ENCODE data around the gene FAM118B.
"Not testable (repeated sequence)": the region's sequence is repeated elsewhere in the genome, so short reads cannot be mapped to it uniquely, and the experiment has no call there.

Gene FAM118B

DNA sequence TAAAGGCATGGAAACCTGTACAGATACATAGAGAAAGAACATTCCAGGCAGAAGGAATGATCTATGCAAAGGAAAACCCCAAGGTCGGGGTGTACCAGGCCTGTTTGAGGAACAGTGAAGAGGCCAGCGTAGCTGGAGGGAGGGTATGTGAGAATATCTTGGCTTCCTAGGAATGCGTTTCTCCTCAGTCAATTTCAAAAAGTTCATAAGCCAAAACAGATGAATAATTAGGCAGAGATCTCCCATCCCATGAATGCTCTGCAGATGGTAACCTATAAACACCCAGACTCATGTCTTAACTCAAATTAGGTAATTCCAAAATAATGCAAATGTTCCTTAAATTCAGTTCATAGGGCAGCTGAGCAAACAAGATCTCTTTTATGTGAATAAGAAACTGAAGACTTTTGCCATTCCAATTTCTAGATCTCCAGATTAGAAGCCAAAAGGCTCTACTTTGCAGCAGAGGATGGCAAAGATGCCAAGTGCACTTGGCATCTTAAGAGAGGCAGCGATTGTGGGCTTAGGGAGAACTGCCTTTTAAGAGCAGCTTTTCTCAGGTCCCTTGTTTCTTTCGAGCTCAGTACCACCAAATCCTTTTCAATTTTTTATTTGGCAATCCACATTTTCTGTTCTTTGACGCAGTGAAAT lies 13.2 kb downstream of the FAM118B start:
- DNase-seq = no peak

DNA sequence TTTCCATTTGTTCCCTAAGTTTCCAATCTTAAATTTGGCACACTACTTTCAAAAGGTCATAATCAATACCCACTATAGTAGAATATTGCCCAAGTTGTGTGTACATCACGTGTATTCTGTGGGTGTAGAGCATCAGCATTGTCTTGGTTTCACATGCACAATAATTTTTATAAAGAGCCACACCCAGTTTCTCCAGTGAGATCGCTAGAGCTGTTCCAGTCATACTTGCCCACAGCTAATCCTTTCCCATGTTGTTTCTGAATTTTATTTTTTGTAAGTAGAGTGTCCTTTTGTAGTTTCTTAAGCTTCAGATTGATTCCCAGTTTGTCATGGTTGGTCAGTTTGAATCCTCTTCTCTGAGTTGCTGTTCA lies 13.7 kb downstream of the FAM118B start:
- no peak for DNase-seq

DNA sequence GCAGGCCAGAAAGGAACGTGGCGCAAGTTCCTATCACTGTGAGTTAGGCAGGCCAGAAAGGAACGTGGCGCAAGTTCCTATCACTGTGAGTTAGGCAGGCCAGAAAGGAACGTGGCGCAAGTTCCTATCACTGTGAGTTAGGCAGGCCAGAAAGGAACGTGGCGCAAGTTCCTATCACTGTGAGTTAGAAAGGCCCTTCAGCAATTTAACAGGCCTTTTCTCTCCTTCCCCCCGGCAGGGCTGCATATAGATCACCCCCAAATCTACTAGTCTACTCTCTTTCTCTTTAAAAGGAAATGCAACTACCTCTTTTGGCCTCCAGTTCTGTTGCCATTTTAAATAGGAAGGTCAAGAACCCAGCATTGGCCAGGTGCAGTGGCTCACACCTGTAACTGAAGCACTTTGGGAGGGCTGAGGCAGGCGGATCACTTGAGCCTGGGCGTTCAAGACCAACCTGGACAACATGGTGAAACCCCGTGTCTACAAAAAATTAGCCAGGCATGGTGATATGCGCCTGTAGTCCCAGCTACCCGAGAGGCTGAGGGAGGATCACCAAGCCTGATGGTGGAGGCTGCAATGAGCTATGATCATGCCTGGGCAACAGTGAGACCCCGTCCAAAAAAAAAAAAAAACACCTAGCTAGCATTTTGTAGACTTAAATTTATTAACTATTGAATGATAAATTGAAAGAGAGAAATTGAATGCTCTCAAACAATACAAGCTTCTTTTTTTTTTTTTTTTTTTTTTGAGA lies 14.9 kb downstream of the FAM118B start:
- DNase-seq = no peak

DNA sequence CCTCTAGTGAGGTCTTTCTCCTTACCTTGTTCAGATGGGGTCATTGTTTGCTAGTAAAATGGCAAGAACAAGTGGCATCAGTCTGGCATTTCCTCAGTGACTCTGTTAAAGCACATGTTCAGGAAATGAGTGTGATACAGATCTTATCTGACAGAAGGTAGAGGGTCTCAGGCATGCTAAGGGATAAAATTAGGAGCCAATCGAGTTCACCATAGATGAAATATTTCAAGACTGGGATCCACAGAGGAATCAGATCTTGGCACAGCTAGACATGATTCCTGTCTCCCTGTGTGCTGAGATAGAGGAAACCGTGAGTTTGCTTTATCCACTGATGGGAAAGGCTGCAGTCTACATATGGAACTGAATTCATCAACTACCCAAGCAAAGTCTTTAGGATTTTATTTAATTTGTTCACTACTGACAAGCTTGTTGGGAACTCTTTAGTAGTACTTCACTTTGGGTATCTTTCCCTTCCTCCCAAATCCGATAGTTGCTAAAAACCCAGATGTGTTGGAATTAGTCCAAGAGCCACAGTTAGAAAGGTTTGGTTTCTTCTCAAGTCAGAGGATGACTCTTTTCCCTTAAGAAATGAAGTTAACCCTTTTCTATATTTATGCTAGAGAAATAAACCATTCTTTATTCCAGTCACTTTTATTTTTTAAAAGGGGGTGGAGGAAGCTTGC lies 18.4 kb downstream of the FAM118B start:
- DNase-seq = no peak

DNA sequence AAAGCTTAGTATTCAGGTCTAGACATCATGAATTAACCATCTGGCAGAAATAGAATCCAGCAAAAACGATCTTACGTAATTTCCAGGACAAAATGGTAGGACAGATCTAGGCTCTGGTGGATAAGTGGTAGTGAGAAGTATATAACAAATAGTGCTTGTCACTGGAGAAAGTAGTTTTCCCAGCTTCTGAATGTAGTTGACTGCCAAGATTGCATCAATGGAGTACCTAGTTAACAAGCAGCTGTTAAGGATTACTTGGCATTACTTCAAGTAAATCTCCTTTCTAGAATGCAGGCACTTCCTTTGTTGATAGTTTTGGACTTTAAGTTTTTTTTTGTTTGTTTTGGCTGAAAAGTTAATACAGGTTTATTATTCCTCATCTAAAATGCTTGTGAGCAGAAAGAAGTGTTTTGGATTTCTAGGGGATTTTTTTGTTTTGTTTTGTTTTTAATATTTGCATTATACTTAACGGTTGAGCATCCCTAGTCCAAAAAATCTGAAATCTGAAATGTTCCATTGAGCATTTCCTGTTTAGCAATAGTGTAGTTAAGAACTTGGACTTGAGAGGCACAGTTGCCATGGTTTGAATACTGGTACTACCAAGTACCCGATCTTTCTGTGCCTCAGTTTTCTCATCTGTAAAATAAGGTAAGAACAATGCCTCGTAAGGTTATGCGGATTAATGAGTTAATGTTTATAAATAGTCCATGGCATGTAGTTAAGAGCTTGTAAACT lies 20.3 kb downstream of the FAM118B start:
- DNase-seq = no peak

DNA sequence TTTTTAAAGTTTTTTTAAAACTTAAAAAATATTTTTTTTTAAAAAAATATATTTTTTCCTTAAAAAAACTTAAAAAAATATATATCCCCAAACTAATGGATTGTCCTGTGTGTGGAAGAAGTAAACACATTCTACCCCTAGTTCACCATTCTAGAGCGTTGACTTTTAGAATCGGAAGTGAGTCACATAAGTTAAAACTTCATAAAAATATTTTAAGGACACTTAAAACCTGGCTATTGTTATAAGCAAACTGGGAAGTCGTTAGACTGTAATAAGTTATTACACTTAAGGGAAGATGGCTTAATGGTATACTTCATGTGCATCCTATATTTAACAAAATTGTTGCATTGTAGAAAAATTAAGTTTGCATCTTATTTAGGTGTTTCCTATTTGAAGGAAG lies 21.1 kb downstream of the FAM118B start:
- no peak for DNase-seq

DNA sequence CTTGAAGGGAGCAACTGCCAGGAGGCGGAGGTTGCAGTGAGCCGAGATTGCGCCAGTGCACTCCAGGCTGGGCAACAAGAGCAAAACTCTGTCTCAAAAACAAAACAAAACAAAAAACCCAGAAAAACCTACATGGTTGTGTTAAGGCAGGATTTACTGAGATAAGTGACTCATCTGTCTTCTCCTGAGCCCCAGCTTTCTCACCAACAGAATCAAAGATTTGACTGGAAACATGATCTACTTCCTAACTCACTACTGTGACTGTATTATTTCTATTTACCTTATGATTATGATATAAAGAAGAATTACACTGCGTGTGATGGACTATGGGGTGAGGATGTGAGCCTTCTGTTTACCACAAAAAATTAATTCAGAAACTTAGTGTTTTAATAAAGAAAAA lies 21.8 kb downstream of the FAM118B start:
- DNase-seq = no peak

DNA sequence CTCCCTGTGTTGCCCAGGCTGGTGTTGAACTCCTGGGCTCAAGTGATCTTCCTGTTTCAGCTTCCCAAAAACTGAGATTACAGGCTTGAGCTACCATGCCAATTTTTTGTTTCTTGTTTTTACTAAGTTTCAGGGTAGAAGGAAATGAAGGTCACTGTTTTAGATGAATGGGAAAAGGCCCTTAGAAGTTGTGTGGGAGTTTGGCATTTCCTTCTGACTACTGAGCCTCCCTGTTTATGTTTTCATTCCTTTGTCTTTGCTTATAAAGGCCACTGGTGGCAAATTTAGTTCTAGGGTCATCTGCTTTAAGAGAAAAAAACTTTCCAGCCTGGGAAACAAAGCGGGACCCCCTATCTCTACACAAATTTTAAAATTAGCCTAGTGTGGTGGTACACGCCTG lies 35.1 kb downstream of the FAM118B start:
- no peak for DNase-seq

DNA sequence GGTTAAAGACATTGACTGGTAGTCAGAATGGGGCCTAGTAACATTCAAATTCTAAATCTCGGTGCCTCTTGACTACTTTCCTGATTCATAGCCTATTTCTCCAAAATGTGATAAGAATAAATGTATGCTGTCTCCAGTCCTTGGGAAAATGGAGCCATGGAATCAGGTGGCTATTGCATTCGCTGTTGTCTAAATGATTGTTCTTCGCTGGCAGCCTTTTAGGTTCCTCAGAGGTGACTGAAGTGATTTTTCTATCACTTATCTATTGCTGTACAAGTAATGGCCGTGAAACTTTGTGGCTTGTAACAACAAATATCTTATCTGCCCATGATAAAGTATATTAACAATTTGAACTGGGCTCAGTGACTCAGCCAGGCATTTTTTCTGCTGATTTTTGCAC lies 41.7 kb downstream of the FAM118B start:
- no peak for DNase-seq

DNA sequence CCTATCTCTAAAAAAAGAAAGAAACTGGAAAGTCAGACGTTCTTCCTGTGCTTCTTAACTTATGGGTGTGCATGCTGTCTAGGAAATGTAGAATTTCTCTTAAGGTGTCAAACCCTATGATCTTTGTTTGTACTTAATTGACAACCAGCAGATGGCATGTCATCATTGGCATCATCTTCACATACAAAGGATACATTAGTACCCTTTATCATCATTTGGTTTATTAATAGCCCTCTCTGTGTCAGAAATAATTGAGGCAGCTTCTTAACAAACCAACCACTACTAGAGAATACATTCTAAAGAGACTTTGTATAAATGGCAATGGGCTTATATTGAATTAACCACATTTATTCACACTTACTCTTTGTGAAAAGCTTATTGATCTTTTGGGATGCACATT lies 43.2 kb downstream of the FAM118B start:
- no peak for DNase-seq

DNA sequence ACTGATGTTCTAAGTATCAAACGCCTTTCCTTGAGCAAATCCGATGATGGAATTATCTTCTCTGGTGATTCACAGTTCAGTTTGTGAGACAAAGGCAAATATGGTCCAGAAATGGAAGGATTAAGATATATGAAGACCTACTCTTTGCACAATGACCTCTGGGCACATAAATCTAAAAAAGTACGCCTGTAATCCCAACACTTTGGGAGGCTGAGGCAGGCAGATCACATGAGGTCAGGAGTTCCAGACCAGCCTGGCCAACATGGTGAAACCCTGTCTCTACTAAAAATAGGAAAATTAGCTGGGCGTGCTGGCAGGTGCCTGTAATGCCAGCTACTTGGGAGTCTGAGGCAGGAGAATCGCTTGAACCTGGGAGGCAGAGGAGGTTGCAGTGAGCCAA lies 43.9 kb downstream of the FAM118B start:
- not testable (repeated sequence) for DNase-seq

DNA sequence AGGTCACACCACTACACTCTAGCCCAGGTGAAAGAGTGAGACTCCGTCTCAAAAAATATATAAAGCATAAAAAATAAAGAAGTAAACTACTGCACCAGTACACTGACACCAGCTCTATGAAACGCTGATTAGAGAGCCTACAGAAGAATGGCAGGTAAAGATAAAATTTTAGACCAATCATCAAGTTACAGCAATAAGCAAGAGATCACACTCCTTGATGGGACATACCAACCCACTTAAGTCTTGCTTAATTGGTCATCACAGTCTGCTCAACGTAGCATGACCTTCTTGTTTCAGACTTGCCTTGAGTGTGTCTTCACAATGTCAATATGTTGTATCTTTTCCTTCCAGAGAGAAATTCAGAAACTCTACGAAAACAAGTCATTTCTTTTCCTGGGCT lies 44.6 kb downstream of the FAM118B start:
- no peak for DNase-seq

DNA sequence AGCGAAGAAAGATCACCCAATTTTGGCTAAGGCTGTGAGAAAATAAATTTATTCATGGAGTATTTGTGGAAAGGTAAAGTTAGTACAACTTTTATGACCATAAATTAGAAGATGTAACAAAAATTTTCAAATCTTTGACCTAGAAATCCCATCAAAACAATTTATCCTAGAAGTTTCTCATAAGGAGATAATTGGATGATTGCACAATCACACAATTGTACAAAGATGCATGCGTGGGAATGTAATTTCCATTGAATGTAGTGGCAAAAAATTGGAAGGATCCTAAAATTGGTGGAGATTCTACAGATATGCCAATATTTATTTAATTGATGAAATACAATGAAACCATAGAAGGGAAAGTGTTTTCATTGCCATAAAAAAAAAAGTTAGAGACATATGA lies 45.6 kb downstream of the FAM118B start:
- no peak for DNase-seq

DNA sequence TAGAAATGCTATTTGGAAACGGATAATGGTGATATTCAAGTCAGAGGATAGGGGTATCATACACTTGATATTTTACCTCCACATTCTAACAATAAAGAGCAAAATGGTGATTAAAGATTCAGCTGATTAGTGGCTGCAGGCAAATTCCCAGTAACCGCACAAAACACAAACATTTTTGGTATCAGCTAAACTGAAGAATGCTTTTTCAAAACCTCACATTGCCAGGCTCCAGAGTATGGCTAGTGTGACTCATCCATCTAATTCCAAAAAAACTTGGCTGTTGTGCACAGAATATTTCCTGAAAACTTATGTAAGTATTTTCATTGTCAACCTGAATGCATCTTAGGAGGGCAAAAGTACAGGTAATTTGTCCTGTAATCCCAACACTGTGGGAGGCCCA lies 46.2 kb downstream of the FAM118B start:
- DNase-seq = no peak

DNA sequence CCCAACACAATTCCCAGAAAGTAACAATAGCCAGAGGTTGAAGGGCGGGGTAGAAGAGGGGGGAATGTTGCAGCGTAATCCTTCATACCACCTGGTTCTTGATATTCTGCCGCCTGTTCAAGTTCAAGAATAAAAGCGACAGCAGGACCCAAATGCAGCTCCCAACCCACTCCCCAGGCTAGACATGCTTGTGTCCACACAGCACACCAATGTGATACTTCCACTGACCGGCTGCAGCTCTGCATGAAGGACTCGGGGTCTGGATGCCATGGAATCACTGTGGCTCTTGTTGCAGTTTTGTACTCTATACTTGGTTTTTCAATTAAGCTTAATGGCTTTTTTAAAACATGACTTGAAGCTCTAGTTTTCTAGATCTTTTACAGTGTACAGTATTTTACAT lies 50.6 kb downstream of the FAM118B start:
- no peak for DNase-seq

DNA sequence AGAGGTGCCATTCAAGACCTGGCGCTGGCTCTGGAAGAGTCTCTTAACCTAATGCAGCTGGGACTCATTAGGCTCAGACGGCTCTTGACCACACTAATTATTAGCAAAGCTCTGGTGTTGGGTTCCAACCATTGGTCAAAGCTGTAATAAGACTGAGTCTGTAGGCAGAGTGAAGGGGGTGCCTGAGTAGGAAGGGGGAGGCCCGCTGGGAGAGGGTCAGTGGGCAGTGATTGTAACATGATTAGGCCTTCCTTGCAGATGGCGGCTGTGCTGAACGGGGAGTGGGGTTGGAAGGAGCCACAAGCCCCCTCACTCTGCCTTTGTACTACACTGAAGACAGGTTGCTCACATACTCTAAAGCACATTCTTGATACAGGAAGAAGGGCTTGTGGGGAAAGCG lies 51.9 kb downstream of the FAM118B start:
- no peak for DNase-seq

DNA sequence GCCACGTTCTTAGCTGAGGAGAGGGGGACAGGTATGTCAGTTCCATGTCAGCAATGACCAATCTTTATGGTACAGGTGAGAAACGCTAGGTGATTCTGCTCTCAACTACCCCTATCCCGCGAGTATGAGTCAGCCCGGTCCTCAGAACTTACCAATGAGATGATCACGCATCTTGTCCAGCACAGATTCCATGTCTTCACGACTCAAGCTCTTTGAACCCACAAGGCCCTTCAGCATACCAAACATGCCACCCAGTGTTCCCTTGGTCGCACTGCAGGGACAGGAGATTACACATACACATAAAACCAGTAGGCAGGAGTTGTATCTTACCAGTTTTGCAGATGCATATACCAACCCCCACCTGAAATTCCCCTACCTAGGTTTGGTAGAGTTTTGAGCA lies 54.2 kb downstream of the FAM118B start:
- DNase-seq = no peak

DNA sequence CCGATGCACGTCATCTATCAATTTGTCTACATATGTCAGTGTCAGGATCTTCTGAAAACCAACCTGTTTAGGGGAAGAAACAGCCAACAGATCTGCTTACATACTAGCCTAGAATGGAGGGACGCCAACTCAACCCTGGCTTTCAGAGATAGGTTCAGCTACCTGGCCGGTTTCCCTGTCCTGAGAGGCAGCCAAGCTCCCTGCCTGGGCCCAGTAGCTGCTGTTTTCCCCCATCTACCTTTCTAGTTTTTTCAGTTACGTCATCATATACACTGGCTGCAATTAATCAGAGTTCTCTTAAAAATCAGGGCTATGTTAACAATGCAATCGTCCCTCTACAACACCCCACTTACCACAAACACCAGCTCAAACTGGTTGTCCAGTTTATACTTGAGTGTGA lies 56.1 kb downstream of the FAM118B start:
- DNase-seq = no peak

DNA sequence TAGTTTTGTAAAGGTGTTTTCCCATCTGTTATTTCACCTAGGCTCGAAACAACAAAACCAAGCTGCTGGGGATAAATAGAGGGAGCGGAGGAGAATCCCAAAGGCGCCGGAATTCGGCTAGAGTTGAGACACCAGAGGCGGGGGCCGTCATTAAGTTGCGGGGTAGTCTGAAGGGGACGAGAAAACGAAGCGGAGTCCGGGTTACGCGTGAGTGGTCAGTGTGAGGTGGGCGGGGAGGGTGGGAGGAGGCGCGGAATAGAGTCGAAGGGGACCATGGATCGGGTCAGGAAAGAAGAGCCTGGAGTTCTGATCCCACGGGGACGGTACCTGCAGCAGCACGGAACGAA lies 56.8 kb downstream of the FAM118B start:
- no peak for DNase-seq

DNA sequence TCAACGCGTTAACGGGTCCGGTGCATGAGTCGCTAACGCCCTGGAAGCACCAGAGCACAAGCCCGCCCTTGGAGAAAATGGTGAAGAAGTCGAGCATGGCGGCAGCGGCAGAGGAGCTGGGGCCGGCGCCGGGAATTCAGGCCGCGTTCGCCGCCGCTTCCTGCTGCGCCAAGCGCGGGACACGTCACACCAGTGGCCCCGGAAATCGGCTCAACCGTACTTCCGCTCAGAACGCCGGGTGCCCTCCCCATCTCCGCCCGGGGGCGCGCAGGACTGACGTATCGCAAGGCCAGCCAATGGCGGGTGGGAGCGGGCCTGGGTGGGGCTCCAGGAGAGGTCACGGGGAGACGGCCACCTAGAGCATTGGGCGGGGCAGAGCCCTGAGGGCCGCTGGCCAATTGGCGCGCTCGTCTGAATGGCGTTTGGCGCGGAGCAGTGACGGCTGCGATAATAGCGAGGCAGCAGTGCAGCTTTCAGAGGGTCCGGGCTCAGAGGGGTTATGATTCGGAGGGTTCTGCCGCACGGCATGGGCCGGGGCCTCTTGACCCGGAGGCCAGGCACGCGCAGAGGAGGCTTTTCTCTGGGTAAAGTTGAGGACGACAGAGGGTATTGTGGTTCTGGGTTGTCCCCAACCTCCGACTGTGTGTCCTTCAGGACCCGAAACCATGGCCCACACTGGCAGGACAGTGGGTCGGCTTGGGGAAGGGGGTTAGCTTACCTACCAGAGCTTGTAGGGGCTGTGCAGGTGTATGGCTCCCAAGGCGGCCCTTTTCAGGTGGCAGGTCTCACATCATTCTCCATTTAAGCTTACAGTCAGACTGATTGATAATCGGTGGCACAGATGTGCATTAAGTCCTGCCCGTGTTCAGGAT lies 57.4 kb downstream of the FAM118B start, which contains the start of the genes FOXRED1 and SRPRA:
FOXRED1 (plus strand) TSS at position 447 of the 872 bp plus-strand sequence; CDS start at position 500, 53 bp downstream.
SRPRA (minus strand) TSS at position 188 of the 872 bp plus-strand sequence; CDS start at position 97, 91 bp downstream.
- DNase-seq = peak; percentile 99

DNA sequence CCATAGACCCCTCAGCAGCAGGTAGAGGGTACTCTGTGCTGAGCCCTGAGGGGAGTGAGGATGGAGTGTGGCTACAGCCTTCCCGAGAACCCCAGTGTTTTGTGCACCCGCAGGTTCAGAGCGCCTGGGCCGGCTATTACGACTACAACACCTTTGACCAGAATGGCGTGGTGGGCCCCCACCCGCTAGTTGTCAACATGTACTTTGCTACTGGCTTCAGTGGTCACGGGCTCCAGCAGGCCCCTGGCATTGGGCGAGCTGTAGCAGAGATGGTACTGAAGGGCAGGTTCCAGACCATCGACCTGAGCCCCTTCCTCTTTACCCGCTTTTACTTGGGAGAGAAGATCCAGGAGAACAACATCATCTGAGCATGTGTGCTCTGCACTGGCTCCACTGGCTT lies 65.7 kb downstream of the FAM118B start:
- DNase-seq = no peak

DNA sequence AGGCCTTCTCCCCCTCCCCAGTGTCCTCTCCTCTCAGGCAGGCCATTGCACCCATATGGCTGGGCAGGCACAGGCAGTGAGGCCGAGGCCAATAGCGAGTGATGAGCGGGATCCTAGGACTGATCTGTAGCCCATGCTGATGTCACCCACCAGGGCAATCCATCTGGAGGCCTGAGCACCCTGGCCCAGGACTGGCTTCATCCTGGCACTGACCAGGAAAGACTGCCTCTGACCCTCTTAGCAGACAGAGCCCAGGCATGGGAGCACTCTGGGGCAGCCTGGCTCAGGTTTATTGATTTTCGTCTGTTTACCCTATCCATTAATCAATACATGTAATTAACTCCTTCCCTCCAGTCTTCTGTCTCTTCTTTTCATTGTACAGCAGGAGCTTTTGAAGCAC lies 66.2 kb downstream of the FAM118B start:
- no peak for DNase-seq

DNA sequence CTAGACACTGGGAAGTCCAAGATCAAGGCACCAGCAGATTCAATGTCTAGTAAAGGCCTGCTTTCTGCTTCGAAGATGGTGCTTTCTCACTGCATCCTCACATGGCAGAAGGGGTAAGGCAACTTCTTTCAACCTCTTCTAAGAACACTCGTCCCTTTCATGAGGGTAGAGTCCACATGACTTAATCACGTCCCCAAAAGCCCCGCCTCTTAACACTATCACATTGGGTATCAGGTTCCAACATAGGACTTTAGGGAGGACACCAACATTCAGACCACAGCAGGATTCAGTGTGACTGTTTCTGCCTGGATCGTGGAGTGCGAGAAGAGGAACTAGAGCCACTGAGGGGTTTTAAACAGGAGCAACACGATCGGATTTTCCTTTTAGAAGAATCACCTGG lies 67.6 kb downstream of the FAM118B start:
- no peak for DNase-seq
